HepG2 (cell line): ENCODE measurements around the gene NOC4L. TPM values are rescaled to one million over a fixed set of nuclear protein-coding genes. Genes with fewer than 3 reads are reported as not detected.
"Not testable (repeated sequence)": the region's sequence is repeated elsewhere in the genome, so short reads cannot be mapped to it uniquely, and the experiment has no call there.

Experiments
- ATAC-seq: fragments of 200-7000 bp; cut with Tn5 transposase; 3 replicates; pipeline ENCODE4 v1.9.1; 2020; ENCODE audit warnings: mild to moderate bottlenecking, moderate library complexity
- BruUV-seq: library from RNA; stranded (reverse); fragments of 400-500 nt; replicated peaks from 2 replicates; lab custom pipeline; 2021; lab: Mats Ljungman, UMichigan
- CTCF ChIA-PET: fragments of 300-600 bp; formaldehyde crosslinking; extraction: SDS; loops from one replicate; lab custom pipeline; 2021; ENCODE audit warnings: low total read pairs, inconsistent platforms, low intra/inter-chr PET ratio; lab: Yijun Ruan, JAX
- POLR2A ChIA-PET: fragments of 350-600 bp; sonication (Branson Sonifier 250); formaldehyde crosslinking; loops from one replicate; lab custom pipeline; 2020; ENCODE audit warnings: antibody characterized with exemption, inconsistent platforms; lab: Yijun Ruan, JAX
- DNase-seq: peaks from one replicate; pipeline ENCODE4 v3.0.0-alpha.2; 2015; ENCODE audit warnings: low spot score
- FAIRE-seq: peaks from 3 replicates; lab custom pipeline; 2011; peaks lifted over from hg19 to GRCh38; lab: Jason Lieb, UNC
- H2AFZ ChIP-seq: one replicate; pipeline ENCODE4 v1.6.1; 2011; ENCODE audit warnings: low read length, inconsistent platforms
- H3K27ac ChIP-seq: fragments of 300-600 bp; 3 replicates; pipeline ENCODE4 v1.8.0; 2011; ENCODE audit warnings: mixed run types, mild to moderate bottlenecking, mixed read lengths, low read length, inconsistent platforms; ENCODE audit not compliant: insufficient read depth; ENCODE audit errors: extremely low read length
- H3K27me3 ChIP-seq, 2 experiments: fragments of 200-600 bp in 1 of 2; 2 replicates in 1 of 2; 3 replicates in 1 of 2; pipeline versions ENCODE4 v1.6.0 to v1.8.0; 2011; ENCODE audit warnings: low read length in 2 of 2, mild to moderate bottlenecking in 2 of 2, moderate library complexity in 2 of 2, inconsistent platforms in 1 of 2; ENCODE audit not compliant: insufficient read depth in 2 of 2, control insufficient read depth in 1 of 2
- H3K36me3 ChIP-seq, 2 experiments: fragments of 200-600 bp in 1 of 2; replicated peaks in 1 of 2; 2 replicates in 1 of 2; 3 replicates in 1 of 2; pipeline versions ENCODE4 v1.5.1 to v1.8.0; 2011; ENCODE audit warnings: low read length in 2 of 2, inconsistent platforms in 1 of 2; ENCODE audit not compliant: insufficient read depth in 2 of 2, control insufficient read depth in 1 of 2
- H3K4me1 ChIP-seq: 2 replicates; pipeline ENCODE4 v1.5.1; 2012; ENCODE audit warnings: low read length, inconsistent platforms; ENCODE audit not compliant: insufficient read depth
- H3K4me2 ChIP-seq: 2 replicates; pipeline ENCODE4 v1.6.0; 2011; ENCODE audit warnings: low read depth, low read length, inconsistent platforms
- H3K4me3 ChIP-seq, 3 experiments: fragments of 200-600 bp in 1 of 3; sonication (generic), shearing (Covaris generic) in 1 of 3; replicated peaks in 1 of 3; 2 replicates each; pipeline ENCODE4 v1.5.1; 2011 to 2016; ENCODE audit warnings: low read length in 3 of 3, inconsistent platforms in 2 of 3, low read depth in 2 of 3, mild to moderate bottlenecking in 2 of 3, control low read depth in 1 of 3, mixed read lengths in 1 of 3; ENCODE audit not compliant: insufficient read depth in 1 of 3
- H3K79me2 ChIP-seq: one replicate; pipeline ENCODE4 v1.6.1; 2011; ENCODE audit warnings: low read length, inconsistent platforms; ENCODE audit not compliant: insufficient read depth
- H3K9ac ChIP-seq: 2 replicates; pipeline ENCODE4 v1.6.0; 2011; ENCODE audit warnings: mild to moderate bottlenecking, low read depth, low read length, inconsistent platforms; ENCODE audit not compliant: insufficient read depth
- H3K9me3 ChIP-seq: 2 replicates; pipeline ENCODE4 v1.5.1; 2012; ENCODE audit warnings: mild to moderate bottlenecking, low read length
- H4K20me1 ChIP-seq: 2 replicates; pipeline ENCODE4 v1.6.0; 2011; ENCODE audit warnings: inconsistent platforms, mild to moderate bottlenecking, low read length, moderate library complexity; ENCODE audit not compliant: insufficient read depth
- ATF7 ChIP-seq, 2 experiments: fragments of 450-650 bp in 1 of 2; sonication (generic) in 1 of 2; formaldehyde crosslinking in 1 of 2; IDR thresholded peaks; 2 replicates each; pipeline versions ENCODE4 v1.4.0 to v1.6.1; 2016 to 2020; ENCODE audit warnings: antibody characterized with exemption in 1 of 2, mild to moderate bottlenecking in 1 of 2, missing genetic modification reagents in 1 of 2
- DNMT3B ChIP-seq: conservative IDR thresholded peaks from 2 replicates; pipeline ENCODE4 v1.6.1; 2016; ENCODE audit warnings: missing biosample characterization, control low read depth
- FIP1L1 ChIP-seq: fragments of 200-400 bp; formaldehyde crosslinking; IDR thresholded peaks from 2 replicates; pipeline ENCODE4 v1.6.1; 2018; ENCODE audit warnings: low read depth, mild to moderate bottlenecking, low read length, moderate library complexity, borderline replicate concordance; ENCODE audit not compliant: insufficient read depth
- HCFC1 ChIP-seq: fragments of 150-350 bp; IDR thresholded peaks from 2 replicates; pipeline ENCODE4 v1.6.1; 2014; ENCODE audit warnings: low read depth, low read length
- HMG20B ChIP-seq: conservative IDR thresholded peaks from 2 replicates; pipeline ENCODE4 v1.6.1; 2016; ENCODE audit warnings: missing genetic modification reagents, missing compliant biosample characterization
- TFDP1 ChIP-seq: IDR thresholded peaks from 2 replicates; pipeline ENCODE4 v1.6.1; 2016; ENCODE audit warnings: missing compliant biosample characterization, missing genetic modification reagents, borderline replicate concordance
- ZNF484 ChIP-seq: sonication (generic); formaldehyde crosslinking; IDR thresholded peaks from 2 replicates; pipeline ENCODE4 v1.5.1; 2020; ENCODE audit warnings: mild to moderate bottlenecking, low read depth, missing genetic modification reagents, borderline replicate concordance
- WGBS: methylation state at CpG from one replicate; pipeline ENCODE4 v1.1.6; 2017; ENCODE audit warnings: low lambda C conversion rate; 5-methylcytosine and 5-hydroxymethylcytosine counted together
- in situ Hi-C: cut with HindIII; loops from 2 replicates; pipeline ENCODE4 v1.10.0; 2017; ENCODE audit warnings: low pct_unique_long_range_greater_than_20kb; ENCODE audit not compliant: extremely low pct_ligation_motif_present
- intact Hi-C: fragments of 100-400 bp; cut with micrococcal nuclease; formaldehyde crosslinking; loops from one replicate; pipeline ENCODE4 v1.10.0; 2022; ENCODE audit not compliant: unreplicated experiment
- polyA plus RNA-seq, 8 experiments: library from polyadenylated mRNA; depleted of rRNA in 3 of 8; stranded (reverse) in 7 of 8; unstranded in 1 of 8; fragments of >200 nt; fragmentation: Illumina TruSeq in 4 of 8; extraction: Trizol in 4 of 8; gene quantifications; 2 replicates each; pipeline versions ENCODE4 v1.2.1 to v1.2.3, GENCODE V29; 2011 to 2016; ENCODE audit warnings: low read depth in 4 of 8, missing spikeins in 1 of 8, mixed read lengths in 1 of 8; ENCODE audit not compliant: insufficient read depth in 1 of 8
- total RNA-seq, 5 experiments: library from RNA; depleted of rRNA; stranded (reverse); fragments of >200 nt; fragmentation: Illumina TruSeq; extraction: Trizol; gene quantifications; 2 replicates each; pipeline ENCODE4 v1.2.3, GENCODE V29; 2016; ENCODE audit warnings: low read depth in 1 of 5

The NOC4L gene
- total and polyA plus RNA-seq, 2 of the 13 experiments (the other 11 are each of a cell fraction or from before 2014, with no cell fraction given): 4.3 to 14.6 TPM

- intact Hi-C loops: no loop called here
- no peak overlapping the region for H3K4me2 ChIP-seq
- H3K27ac ChIP-seq: no peak overlapping the region
- peaks cover 1% of the 10 kb centered on the region; the same call in 1 of the 2 replicates for H4K20me1 ChIP-seq
- DNase-seq (no peak), FAIRE-seq (no peak), ATAC-seq (no peak)
- in situ Hi-C loops: no loop called here
- peaks cover 9% of the 10 kb centered on the region for H3K4me1 ChIP-seq
- H3K9me3 ChIP-seq: no peaks in the 10 kb centered on the region
- 97% methylated on average over 30 of the region's 41 CpGs for WGBS
- peaks cover 0 to 2% of the 10 kb centered on the region in 2 experiments; a peak in 1 of 5 replicates for H3K36me3 ChIP-seq
- no TSS peak for BruUV-seq
- CTCF ChIA-PET: no interaction called here
- no peak overlapping the region for H3K4me3 ChIP-seq
- H3K27me3 ChIP-seq: no peaks in the 10 kb centered on the region; a peak in 1 of 5 replicates
- H3K9ac ChIP-seq: no peak overlapping the region
- H3K79me2 ChIP-seq: peaks cover 14% of the 10 kb centered on the region
- POLR2A ChIA-PET: no interaction called here
- H2AFZ ChIP-seq: no peak overlapping the region
- TF ChIP-seq ZNF484 (CRISPR knock-in tag) (no peak), HCFC1 (no peak), FIP1L1 (no peak), ATF7 (IDR thresholded peaks at IDR 0.05) (no peak), ATF7 (CRISPR knock-in tag; IDR thresholded peaks at IDR 0.05) (no peak), TFDP1 (no peak), DNMT3B (CRISPR knock-in tag) (no peak), HMG20B (CRISPR knock-in tag) (no peak)
- TF ChIP-seq, all 625 proteins: peak for 0
Measured at GRCh38 chr12:132148368-132149045, 4.2 kb downstream of the NOC4L start.

- H3K4me3 ChIP-seq, H3K9me3 ChIP-seq, H3K27ac ChIP-seq, CTCF ChIA-PET, H3K4me2 ChIP-seq, H2AFZ ChIP-seq, DNase-seq, ATAC-seq, FAIRE-seq, intact Hi-C loops, H3K36me3 ChIP-seq, H3K9ac ChIP-seq, in situ Hi-C loops, BruUV-seq, H3K27me3 ChIP-seq, POLR2A ChIA-PET, H4K20me1 ChIP-seq: not testable (repeated sequence)
- peaks cover 14% of the 10 kb centered on the region for H3K79me2 ChIP-seq
- 93% methylated on average over 20 of the region's 32 CpGs for WGBS
- peaks cover 16% of the 10 kb centered on the region for H3K4me1 ChIP-seq
Measured at GRCh38 chr12:132149526-132149925, 5.3 kb downstream of the NOC4L start.
